Measurements from ENCODE around the gene FBXO39.

FBXO39 gene

GRCh38 chr17:6786618-6787017 lies 10.6 kb downstream of the FBXO39 start:
- FAIRE-seq: no peak
- TF ChIP-seq POU2F2 (IDR thresholded peaks at IDR 0.05; ENCODE audit: low read depth, low read length): no peak
- TF ChIP-seq TAF1 (IDR thresholded peaks at IDR 0.05; ENCODE audit: low read depth, low read length): no peak
- no peak for TF ChIP-seq POLR2AphosphoS5 (IDR thresholded peaks at IDR 0.05; ENCODE audit: low read depth, low read length)
- TF ChIP-seq SPI1 (IDR thresholded peaks at IDR 0.05; ENCODE audit: low read depth, low read length): no peak
- TF ChIP-seq PAX5 (IDR thresholded peaks at IDR 0.05; ENCODE audit: insufficient read depth, low read length, severe bottlenecking): no peak
- TF ChIP-seq POLR2A (IDR thresholded peaks at IDR 0.05; ENCODE audit: low read depth, low read length): no peak
- no peak for DNase-seq (ENCODE audit: insufficient read length, low spot score)

- TF ChIP-seq SPI1 (IDR thresholded peaks at IDR 0.05; ENCODE audit: low read depth, low read length) (no peak), TAF1 (IDR thresholded peaks at IDR 0.05; ENCODE audit: low read depth, low read length) (no peak), POU2F2 (IDR thresholded peaks at IDR 0.05; ENCODE audit: low read depth, low read length) (no peak), POLR2A (IDR thresholded peaks at IDR 0.05; ENCODE audit: low read depth, low read length) (no peak), PAX5 (IDR thresholded peaks at IDR 0.05; ENCODE audit: insufficient read depth, low read length, severe bottlenecking) (no peak), POLR2AphosphoS5 (IDR thresholded peaks at IDR 0.05; ENCODE audit: low read depth, low read length) (no peak)
- DNase-seq (ENCODE audit: insufficient read length, low spot score) (no peak), FAIRE-seq (no peak)
Measured at GRCh38 chr17:6787081-6787693, 11.2 kb downstream of the FBXO39 start.

GRCh38 chr17:6789146-6789545 lies 13.1 kb downstream of the FBXO39 start:
- FAIRE-seq (no peak), DNase-seq (ENCODE audit: insufficient read length, low spot score) (no peak)
- no peak for TF ChIP-seq SPI1 (IDR thresholded peaks at IDR 0.05; ENCODE audit: low read depth, low read length)
- TF ChIP-seq PAX5 (IDR thresholded peaks at IDR 0.05; ENCODE audit: insufficient read depth, low read length, severe bottlenecking): no peak
- no peak for TF ChIP-seq TAF1 (IDR thresholded peaks at IDR 0.05; ENCODE audit: low read depth, low read length)
- TF ChIP-seq POLR2A (IDR thresholded peaks at IDR 0.05; ENCODE audit: low read depth, low read length): no peak
- TF ChIP-seq POU2F2 (IDR thresholded peaks at IDR 0.05; ENCODE audit: low read depth, low read length): no peak
- no peak for TF ChIP-seq POLR2AphosphoS5 (IDR thresholded peaks at IDR 0.05; ENCODE audit: low read depth, low read length)

GRCh38 chr17:6793748-6794493 lies 17.9 kb downstream of the FBXO39 start:
- TF ChIP-seq PAX5 (IDR thresholded peaks at IDR 0.05; ENCODE audit: insufficient read depth, low read length, severe bottlenecking) (no peak), TAF1 (IDR thresholded peaks at IDR 0.05; ENCODE audit: low read depth, low read length) (no peak), POLR2AphosphoS5 (IDR thresholded peaks at IDR 0.05; ENCODE audit: low read depth, low read length) (no peak), SPI1 (IDR thresholded peaks at IDR 0.05; ENCODE audit: low read depth, low read length) (no peak), POU2F2 (IDR thresholded peaks at IDR 0.05; ENCODE audit: low read depth, low read length) (no peak), POLR2A (IDR thresholded peaks at IDR 0.05; ENCODE audit: low read depth, low read length) (no peak)
- DNase-seq (ENCODE audit: insufficient read length, low spot score) (no peak), FAIRE-seq (no peak)

- DNase-seq (ENCODE audit: insufficient read length, low spot score) (no peak), FAIRE-seq (no peak)
- TF ChIP-seq PAX5 (IDR thresholded peaks at IDR 0.05; ENCODE audit: insufficient read depth, low read length, severe bottlenecking): no peak
- no peak for TF ChIP-seq SPI1 (IDR thresholded peaks at IDR 0.05; ENCODE audit: low read depth, low read length)
- no peak for TF ChIP-seq TAF1 (IDR thresholded peaks at IDR 0.05; ENCODE audit: low read depth, low read length)
- TF ChIP-seq POLR2A (IDR thresholded peaks at IDR 0.05; ENCODE audit: low read depth, low read length): no peak
- no peak for TF ChIP-seq POLR2AphosphoS5 (IDR thresholded peaks at IDR 0.05; ENCODE audit: low read depth, low read length)
- no peak for TF ChIP-seq POU2F2 (IDR thresholded peaks at IDR 0.05; ENCODE audit: low read depth, low read length)
Measured at GRCh38 chr17:6796017-6796886, 20.2 kb downstream of the FBXO39 start.

GRCh38 chr17:6796887-6797490 lies 21.0 kb downstream of the FBXO39 start:
- FAIRE-seq (no peak), DNase-seq (ENCODE audit: insufficient read length, low spot score) (no peak)
- TF ChIP-seq SPI1 (IDR thresholded peaks at IDR 0.05; ENCODE audit: low read depth, low read length): no peak
- TF ChIP-seq POLR2AphosphoS5 (IDR thresholded peaks at IDR 0.05; ENCODE audit: low read depth, low read length): no peak
- TF ChIP-seq POLR2A (IDR thresholded peaks at IDR 0.05; ENCODE audit: low read depth, low read length): no peak
- TF ChIP-seq POU2F2 (IDR thresholded peaks at IDR 0.05; ENCODE audit: low read depth, low read length): no peak
- TF ChIP-seq TAF1 (IDR thresholded peaks at IDR 0.05; ENCODE audit: low read depth, low read length): no peak
- TF ChIP-seq PAX5 (IDR thresholded peaks at IDR 0.05; ENCODE audit: insufficient read depth, low read length, severe bottlenecking): no peak

GRCh38 chr17:6797718-6798351 lies 21.8 kb downstream of the FBXO39 start:
- TF ChIP-seq POU2F2 (IDR thresholded peaks at IDR 0.05; ENCODE audit: low read depth, low read length) (no peak), POLR2A (IDR thresholded peaks at IDR 0.05; ENCODE audit: low read depth, low read length) (no peak), TAF1 (IDR thresholded peaks at IDR 0.05; ENCODE audit: low read depth, low read length) (no peak), PAX5 (IDR thresholded peaks at IDR 0.05; ENCODE audit: insufficient read depth, low read length, severe bottlenecking) (no peak), POLR2AphosphoS5 (IDR thresholded peaks at IDR 0.05; ENCODE audit: low read depth, low read length) (no peak), SPI1 (IDR thresholded peaks at IDR 0.05; ENCODE audit: low read depth, low read length) (no peak)
- DNase-seq (ENCODE audit: insufficient read length, low spot score) (no peak), FAIRE-seq (no peak)

- FAIRE-seq: no peak
- no peak for DNase-seq (ENCODE audit: insufficient read length, low spot score)
- TF ChIP-seq PAX5 (IDR thresholded peaks at IDR 0.05; ENCODE audit: insufficient read depth, low read length, severe bottlenecking): no peak
- no peak for TF ChIP-seq POU2F2 (IDR thresholded peaks at IDR 0.05; ENCODE audit: low read depth, low read length)
- no peak for TF ChIP-seq POLR2A (IDR thresholded peaks at IDR 0.05; ENCODE audit: low read depth, low read length)
- TF ChIP-seq SPI1 (IDR thresholded peaks at IDR 0.05; ENCODE audit: low read depth, low read length): no peak
- TF ChIP-seq TAF1 (IDR thresholded peaks at IDR 0.05; ENCODE audit: low read depth, low read length): no peak
- TF ChIP-seq POLR2AphosphoS5 (IDR thresholded peaks at IDR 0.05; ENCODE audit: low read depth, low read length): no peak
Measured at GRCh38 chr17:6799738-6800137, 23.7 kb downstream of the FBXO39 start.
